Measurements from ENCODE around the gene EIF4G3. TPM values are rescaled to one million over a fixed set of nuclear protein-coding genes. Genes with fewer than 3 reads are reported as not detected.

EIF4G3 gene
- total RNA-seq, 1 experiment from 2014 or later, result 86.8 TPM

- intact Hi-C loops (cut with micrococcal nuclease; ENCODE audit: unreplicated experiment), result loop anchor here (10.0 kb wide), 1 partner anchor 423 kb away; no protein-coding TSS in a partner anchor
- no TSS peak for BruUV-seq (replicated peaks)
- Histone ChIP-seq H3K27me3 (replicated peaks; ENCODE audit: insufficient read depth, low read depth, low read length, poor library complexity) (no peaks in the 10 kb centered on the region), H3K4me1 (ENCODE audit: insufficient read depth, low read length, poor library complexity, severe bottlenecking) (no peaks in the 10 kb centered on the region), H3K4me3 (ENCODE audit: low read depth, low read length, poor library complexity, severe bottlenecking) (no peak overlapping the region), H3K27ac (ENCODE audit: low read depth, low read length, poor library complexity, severe bottlenecking) (no peak overlapping the region), H3K36me3 (ENCODE audit: insufficient read depth, low read length, poor library complexity, severe bottlenecking) (peaks cover 100% of the 10 kb centered on the region), H3K9me3 (ENCODE audit: low read depth, low read length, poor library complexity, severe bottlenecking) (no peaks in the 10 kb centered on the region)
- TF ChIP-seq CTCF (conservative IDR thresholded peaks at IDR 0.05; ENCODE audit: low read depth, low read length) (no peak), EZH2 (IDR thresholded peaks at IDR 0.05; ENCODE audit: borderline replicate concordance, low read depth, low read length, poor library complexity, severe bottlenecking) (no peak)
- no peak for DNase-seq (ENCODE audit: low spot score)
- CTCF ChIA-PET, result no interaction called here
- POLR2A ChIA-PET (ENCODE audit: low non-redundant PET), result no interaction called here
Measured at GRCh38 chr1:20771780-20772179, 404.9 kb downstream of the EIF4G3 start.

GRCh38 chr1:20770314-20771087, 406.2 kb downstream of the EIF4G3 start:
- CTCF ChIA-PET, result no interaction called here
- H3K4me3 ChIP-seq (ENCODE audit: low read depth, low read length, poor library complexity, severe bottlenecking), result no peak overlapping the region
- TF ChIP-seq CTCF (conservative IDR thresholded peaks at IDR 0.05; ENCODE audit: low read depth, low read length), result no peak
- TF ChIP-seq EZH2 (IDR thresholded peaks at IDR 0.05; ENCODE audit: borderline replicate concordance, low read depth, low read length, poor library complexity, severe bottlenecking), result no peak
- H3K4me1 ChIP-seq (ENCODE audit: insufficient read depth, low read length, poor library complexity, severe bottlenecking), result no peaks in the 10 kb centered on the region
- no peak for DNase-seq (ENCODE audit: low spot score)
- BruUV-seq (replicated peaks), result no TSS peak
- no peaks in the 10 kb centered on the region for H3K9me3 ChIP-seq (ENCODE audit: low read depth, low read length, poor library complexity, severe bottlenecking)
- H3K36me3 ChIP-seq (ENCODE audit: insufficient read depth, low read length, poor library complexity, severe bottlenecking), result peaks cover 100% of the 10 kb centered on the region
- no peaks in the 10 kb centered on the region for H3K27me3 ChIP-seq (replicated peaks; ENCODE audit: insufficient read depth, low read depth, low read length, poor library complexity)
- POLR2A ChIA-PET (ENCODE audit: low non-redundant PET), result no interaction called here
- H3K27ac ChIP-seq (ENCODE audit: low read depth, low read length, poor library complexity, severe bottlenecking), result no peak overlapping the region
- intact Hi-C loops (cut with micrococcal nuclease; ENCODE audit: unreplicated experiment), result loop anchor here (10.0 kb wide), 1 partner anchor 424 kb away; no protein-coding TSS in a partner anchor

DNA sequence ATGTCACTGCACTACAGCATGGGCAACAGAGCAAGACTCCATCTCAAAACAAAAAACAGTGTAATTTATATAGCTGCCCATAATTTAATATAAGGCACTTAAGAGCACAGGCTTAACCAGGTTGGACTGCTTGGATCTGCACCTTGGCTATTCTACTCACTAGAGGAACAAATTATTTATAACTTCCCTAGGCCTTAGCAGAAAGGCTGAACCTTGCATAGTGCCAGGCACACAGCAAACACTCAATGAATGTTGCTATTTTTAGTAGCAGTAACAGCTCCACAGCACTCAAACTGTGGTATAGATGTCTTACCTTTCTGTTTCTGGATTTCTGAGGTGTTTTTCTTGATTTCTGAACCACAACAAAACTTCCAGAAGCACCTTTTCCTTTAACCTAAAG, 409.4 kb downstream of the EIF4G3 start:
- ChIA-PET POLR2A (ENCODE audit: low non-redundant PET) (no interaction called here), CTCF (no interaction called here)
- H3K27ac ChIP-seq (ENCODE audit: low read depth, low read length, poor library complexity, severe bottlenecking), result no peak overlapping the region
- H3K9me3 ChIP-seq (ENCODE audit: low read depth, low read length, poor library complexity, severe bottlenecking), result no peaks in the 10 kb centered on the region
- H3K27me3 ChIP-seq (replicated peaks; ENCODE audit: insufficient read depth, low read depth, low read length, poor library complexity), result no peaks in the 10 kb centered on the region
- intact Hi-C loops (cut with micrococcal nuclease; ENCODE audit: unreplicated experiment), result no loop called here
- no peaks in the 10 kb centered on the region for H3K4me1 ChIP-seq (ENCODE audit: insufficient read depth, low read length, poor library complexity, severe bottlenecking)
- BruUV-seq (replicated peaks), result no TSS peak
- peaks cover 100% of the 10 kb centered on the region for H3K36me3 ChIP-seq (ENCODE audit: insufficient read depth, low read length, poor library complexity, severe bottlenecking)
- TF ChIP-seq CTCF (conservative IDR thresholded peaks at IDR 0.05; ENCODE audit: low read depth, low read length), result no peak
- no peak for TF ChIP-seq EZH2 (IDR thresholded peaks at IDR 0.05; ENCODE audit: borderline replicate concordance, low read depth, low read length, poor library complexity, severe bottlenecking)
- DNase-seq (ENCODE audit: low spot score), result no peak
- no peak overlapping the region for H3K4me3 ChIP-seq (ENCODE audit: low read depth, low read length, poor library complexity, severe bottlenecking)

All from A673 (cell line).